ENCODE measurements around the gene CLEC11A. TPM values are rescaled to one million over a fixed set of nuclear protein-coding genes. Genes with fewer than 3 reads are reported as not detected.

The CLEC11A gene
- total and polyA plus RNA-seq, 2 of the 8 experiments (the other 6 are each of a cell fraction or from before 2014, with no cell fraction given), result 4.3 to 17.4 TPM

DNA sequence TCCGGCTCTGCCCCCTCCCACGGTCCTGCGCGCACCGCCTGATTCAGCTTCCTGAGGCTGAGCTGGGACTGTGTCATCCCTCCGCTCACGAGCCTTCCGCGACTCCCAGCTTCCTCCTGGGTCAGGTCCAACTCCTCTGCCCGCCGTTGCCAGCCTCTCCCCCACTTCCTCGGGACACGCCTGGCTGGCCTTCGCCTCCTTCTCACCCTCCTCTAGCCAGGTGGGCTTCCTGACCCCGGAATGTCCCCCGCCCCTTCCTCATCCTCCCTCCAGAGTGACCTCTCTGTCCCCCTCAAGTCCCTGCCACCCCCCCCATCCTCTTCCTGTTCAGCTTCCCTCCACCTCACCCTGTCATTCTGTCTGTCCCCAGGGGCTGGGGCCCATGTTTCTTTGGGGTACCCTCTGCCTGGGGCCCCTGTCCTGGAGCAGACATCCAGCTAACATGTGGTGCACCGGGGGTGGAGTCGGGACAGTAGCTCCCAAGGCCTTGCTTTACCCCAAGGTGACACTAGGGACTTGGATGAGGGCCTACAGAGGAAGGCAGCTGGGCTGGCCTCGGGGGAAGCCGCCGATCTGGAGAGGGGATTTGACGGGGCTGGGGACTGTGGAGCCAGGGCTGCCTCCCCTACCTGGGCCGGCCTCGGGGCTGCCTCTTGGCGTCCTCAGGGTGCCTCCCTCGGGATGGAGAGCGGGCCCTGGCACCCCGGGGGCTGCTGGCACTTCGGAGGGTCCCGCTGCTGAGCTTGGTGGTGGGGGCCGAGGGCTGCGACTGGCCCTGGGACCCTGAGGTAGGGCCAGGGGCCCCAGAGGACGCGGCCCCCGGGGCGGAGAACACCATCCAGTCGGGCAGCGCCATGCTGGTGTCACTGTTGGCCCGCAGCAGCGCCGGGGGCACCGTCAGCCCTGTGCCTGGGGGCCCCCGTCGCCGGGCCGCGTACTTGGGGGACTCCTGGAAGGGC lies 20.0 kb upstream of the CLEC11A start:
- no peak overlapping the region for H2AFZ ChIP-seq (ENCODE audit: low read length)
- no peak overlapping the region for H3K4me3 ChIP-seq (ENCODE audit: extremely low read depth in 1 of 4, insufficient read depth in 2 of 4, low read depth in 3 of 4, low read length in 4 of 4)
- DNase-seq (ENCODE audit: low read depth in 1 of 2, low spot score in 2 of 2), result no peak
- no peak overlapping the region for H2BK20ac ChIP-seq (ENCODE audit: low read length)
- H2BK15ac ChIP-seq (ENCODE audit: low read length), result no peak overlapping the region
- no peak overlapping the region for H3K56ac ChIP-seq (replicated peaks; ENCODE audit: insufficient read length, low read depth, low read length)
- no peak overlapping the region for H4K8ac ChIP-seq (ENCODE audit: extremely low read depth, insufficient read depth, low read length)
- peaks cover 6% of the 10 kb centered on the region; the same call in 1 of the 2 replicates for H3K23me2 ChIP-seq (ENCODE audit: low read depth, low read length)
- H4K5ac ChIP-seq (ENCODE audit: insufficient read length, low read depth, low read length), result no peak overlapping the region
- H2BK12ac ChIP-seq (ENCODE audit: low read depth, low read length), result no peak overlapping the region
- H3K9me3 ChIP-seq (ENCODE audit: insufficient read depth in 2 of 2, low read depth in 1 of 2, low read length in 1 of 2), result no peaks in the 10 kb centered on the region
- no peaks in the 10 kb centered on the region for H3K36me3 ChIP-seq (ENCODE audit: control insufficient read depth in 2 of 4, insufficient read depth in 4 of 4, low read length in 3 of 4)
- no peak overlapping the region for H3K23ac ChIP-seq (ENCODE audit: insufficient read length)
- H4K20me1 ChIP-seq (replicated peaks in 1 of 2; ENCODE audit: control insufficient read depth in 1 of 2, insufficient read depth in 2 of 2, low read length in 2 of 2), result peaks cover 0 to 4% of the 10 kb centered on the region in 2 experiments
- ChIA-PET CTCF (ENCODE audit: partially characterized antibody) (interaction anchor here (0.6 to 7.0 kb wide), 25 partner anchors 7 to 392 kb away, joined by 3 to 170 read pairs (median 4); partner anchors contain the start of genes CLEC11A and SHANK1), POLR2A (ENCODE audit: partially characterized antibody) (interaction anchor here (0.8 to 5.4 kb wide), 12 partner anchors 10 to 102 kb away, joined by 3 to 34 read pairs (median 4); partner anchors contain the start of gene C19orf81)
- no peak overlapping the region for H3K14ac ChIP-seq (ENCODE audit: insufficient read length)
- 82% methylated on average over 35 of the region's 47 CpGs; no CpG with 5 or more reads in 1 of the 2 experiments for WGBS, 2 experiments (ENCODE audit: extremely low coverage in 1 of 2, insufficient coverage in 1 of 2, insufficient read length in 1 of 2, insufficient replicate concordance in 2 of 2, low coverage in 1 of 2, low lambda C conversion rate in 2 of 2, missing lambda C conversion rate in 1 of 2)
- TF ChIP-seq PHF8 (conservative IDR thresholded peaks at IDR 0.05; ENCODE audit: low read depth, low read length) (no peak), JUND (IDR thresholded peaks at IDR 0.05; ENCODE audit: low read length) (no peak), CBX5 (IDR thresholded peaks at IDR 0.05; ENCODE audit: low read depth, low read length) (no peak), SIN3A (conservative IDR thresholded peaks at IDR 0.05 in 1 of 2, IDR thresholded peaks at IDR 0.05 in 1 of 2; ENCODE audit: low read depth in 1 of 2, low read length in 2 of 2) (no peak), TCF12 (IDR thresholded peaks at IDR 0.05; ENCODE audit: low read depth, low read length) (no peak)
- H3K18ac ChIP-seq (ENCODE audit: extremely low read depth, low read length), result no peak overlapping the region
- FAIRE-seq, result no peak
- no peaks in the 10 kb centered on the region; the same call in 1 of the 2 replicates for H3K79me1 ChIP-seq (ENCODE audit: low read depth, low read length)
- H3K79me2 ChIP-seq (ENCODE audit: control insufficient read depth in 1 of 2, insufficient read depth in 2 of 2, low read length in 2 of 2), result no peaks in the 10 kb centered on the region
- no peak overlapping the region for H3K4ac ChIP-seq (replicated peaks; ENCODE audit: insufficient read length, low read depth, low read length)
- H3K9ac ChIP-seq (replicated peaks in 1 of 4; ENCODE audit: extremely low read depth in 1 of 4, low read depth in 3 of 4, low read length in 3 of 4), result no peak overlapping the region
- no peak overlapping the region for H3K4me2 ChIP-seq (ENCODE audit: insufficient read depth in 1 of 2, low read depth in 2 of 2, low read length in 2 of 2)
- H3K27ac ChIP-seq (ENCODE audit: low read depth, low read length), result no peak overlapping the region
- H4K91ac ChIP-seq (replicated peaks; ENCODE audit: insufficient read length, low read length), result no peak overlapping the region
- no peak overlapping the region for H2BK5ac ChIP-seq (ENCODE audit: low read depth, low read length)
- no peak overlapping the region for H2BK120ac ChIP-seq (replicated peaks; ENCODE audit: low read depth, low read length)
- H3K27me3 ChIP-seq (replicated peaks in 1 of 4; ENCODE audit: control insufficient read depth in 3 of 4, extremely low read depth in 1 of 4, insufficient read depth in 3 of 4, low read length in 3 of 4), result peaks cover 0 to 29% (median 21%) of the 10 kb centered on the region in 4 experiments; a peak in 6 of 7 replicates
- no peak overlapping the region for H2AK5ac ChIP-seq (ENCODE audit: low read depth, low read length)
- peaks cover 0 to 3% (median 0%) of the 10 kb centered on the region in 4 experiments; a peak in 3 of 7 replicates for H3K4me1 ChIP-seq (replicated peaks in 1 of 4; ENCODE audit: control insufficient read depth in 3 of 4, insufficient read depth in 4 of 4, low read length in 3 of 4)
